Pancreas (tissue), 10 donors: Measurements from ENCODE around the gene PLPP4. TPM values are rescaled to one million over a fixed set of nuclear protein-coding genes. Genes with fewer than 3 reads are reported as not detected.

Source experiments
- ATAC-seq, 4 donors: fragments of 200-7000 bp; cut with Tn5 transposase; one replicate each; pipeline versions ENCODE4 v1.8.0 to v1.9.1; 2020; ENCODE audit warnings: mild to moderate bottlenecking in 4 of 4, moderate library complexity in 4 of 4
- DNase-seq, 6 donors: peaks; one replicate each; pipeline ENCODE4 v3.0.0-alpha.2; 2020
- FAIRE-seq: peaks from 2 replicates; lab custom pipeline; 2012; peaks lifted over from hg19 to GRCh38; lab: Jason Lieb, UNC
- H3K27ac ChIP-seq, 4 donors: fragments of 200-600 bp; sonication (generic); 1 replicate in 3 of 4; 2 replicates in 1 of 4; pipeline versions ENCODE4 v1.5.0 to v1.8.0; 2020
- H3K27me3 ChIP-seq, 4 donors: fragments of 200-600 bp; one replicate each; pipeline ENCODE4 v1.8.0; 2021
- H3K36me3 ChIP-seq, 3 donors: fragments of 200-600 bp; sonication (generic) in 1 of 3; one replicate each; pipeline versions ENCODE4 v1.5.0 to v1.8.0; 2020 to 2021
- H3K4me1 ChIP-seq, 3 donors: fragments of 200-600 bp; one replicate each; pipeline ENCODE4 v1.8.0; 2021
- H3K4me3 ChIP-seq, 4 donors: fragments of 200-600 bp; sonication (generic) in 2 of 4; one replicate each; pipeline versions ENCODE4 v1.5.0 to v1.8.0; 2020 to 2021
- H3K9me3 ChIP-seq, 4 donors: fragments of 200-600 bp; one replicate each; pipeline ENCODE4 v1.8.0; 2021
- WGBS, 2 donors: extraction: QIAGEN DNeasy Blood & Tissue Kit; methylation state at CpG; one replicate each; pipeline ENCODE4 v1.1.7; 2013; 5-methylcytosine and 5-hydroxymethylcytosine counted together
- intact Hi-C, 3 donors: fragments of 100-400 bp; cut with DNase I; formaldehyde crosslinking; loops; one replicate each; pipeline versions ENCODE4 v1.11.1 to v1.14.2; 2022
- polyA plus RNA-seq, 2 donors: library from polyadenylated mRNA; stranded (reverse); fragments of 200-250 nt; gene quantifications; one replicate each; pipeline ENCODE4 v1.2.3, GENCODE V29; 2013
- total RNA-seq, 6 donors: library from RNA; stranded (reverse); fragmentation: NEBNext Ultra II Directional in 4 of 6; extraction: Animal tissue kit (Norgen Biotek cat#: 25700) in 4 of 6; gene quantifications; one replicate each; pipeline versions ENCODE4 v1.2.1 to v1.2.4, GENCODE V29; 2021 to 2023
- TF ChIP-seq, protein P1 (sequence below), 4 donors: fragments of 200-600 bp; sonication (generic) in 3 of 4; IDR thresholded peaks; one replicate each; pipeline versions ENCODE4 v1.5.0 to v1.8.0; 2021; ENCODE audit warnings: antibody characterized with exemption in 4 of 4
- donor health status: healthy with polysubstance abuse.
- donor health status: DM: no; HTN: no; CAD: no; lungs with moderate emphysema.
- donor health status: DM: no; HTN: no; CAD: no.
- donor health status: control.
- donor health status: control.
- donor health status: Bipolar disorder and iron deficiency.
- donor health status: DM: yes; HTN: yes; CAD: no.
- donor health status: DM: no; HTN: no; CAD: no.
- donor health status: DM: no; HTN: no; CAD: no.
- donor health status: DM: yes; HTN: yes; CAD: no.

The PLPP4 gene
- total and polyA plus RNA-seq, 8 donors, result 0.07 to 1.7 (median 0.08) TPM; not detected in 5

DNA sequence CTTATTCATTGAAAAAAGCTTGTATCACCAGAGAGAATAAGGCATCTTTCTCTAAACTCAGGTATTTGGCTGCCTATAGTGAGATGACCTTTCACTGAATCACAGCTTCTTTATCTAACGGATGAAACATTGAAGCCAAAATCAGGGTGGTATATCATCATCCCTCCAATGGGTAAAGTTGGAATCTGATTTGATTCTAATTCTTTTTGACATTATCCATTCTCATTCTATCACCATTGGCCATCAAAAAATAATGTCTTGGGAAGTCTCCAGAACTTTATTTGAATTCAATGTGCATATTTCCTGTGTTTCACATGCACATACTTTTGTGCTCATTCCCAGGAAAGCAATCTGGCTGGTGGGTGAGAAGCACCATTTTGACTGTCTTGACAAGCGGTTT, 95.2 kb downstream of the PLPP4 start:
- WGBS, 2 donors, result 62 to 71% methylated on average over 2 of the region's 2 CpGs

DNA sequence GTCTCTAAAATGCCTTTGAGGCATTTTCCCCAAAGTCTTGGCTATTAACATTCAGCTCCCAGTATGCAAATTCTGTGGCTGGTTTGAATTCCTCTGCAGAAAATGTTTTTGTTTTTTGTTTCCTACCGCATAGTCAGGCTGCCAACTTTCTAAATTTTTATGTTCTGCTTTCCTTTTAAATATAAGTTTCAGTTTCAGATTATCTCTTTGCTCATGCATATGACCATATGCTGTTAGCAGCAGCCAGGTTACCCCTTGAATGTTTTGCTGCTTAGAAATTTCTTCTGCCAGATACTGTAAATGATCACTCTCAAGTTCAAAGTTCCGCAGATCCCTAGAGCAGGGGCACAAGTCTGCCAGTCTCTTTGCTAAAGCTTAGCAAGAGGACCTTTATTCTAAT, 96.9 kb downstream of the PLPP4 start:
- no peaks in the 10 kb centered on the region for H3K9me3 ChIP-seq
- intact Hi-C loops, result no loop called here
- no peak overlapping the region for H3K4me3 ChIP-seq
- FAIRE-seq (no peak), DNase-seq (no peak), ATAC-seq (no peak)
- TF ChIP-seq, protein P1, sequence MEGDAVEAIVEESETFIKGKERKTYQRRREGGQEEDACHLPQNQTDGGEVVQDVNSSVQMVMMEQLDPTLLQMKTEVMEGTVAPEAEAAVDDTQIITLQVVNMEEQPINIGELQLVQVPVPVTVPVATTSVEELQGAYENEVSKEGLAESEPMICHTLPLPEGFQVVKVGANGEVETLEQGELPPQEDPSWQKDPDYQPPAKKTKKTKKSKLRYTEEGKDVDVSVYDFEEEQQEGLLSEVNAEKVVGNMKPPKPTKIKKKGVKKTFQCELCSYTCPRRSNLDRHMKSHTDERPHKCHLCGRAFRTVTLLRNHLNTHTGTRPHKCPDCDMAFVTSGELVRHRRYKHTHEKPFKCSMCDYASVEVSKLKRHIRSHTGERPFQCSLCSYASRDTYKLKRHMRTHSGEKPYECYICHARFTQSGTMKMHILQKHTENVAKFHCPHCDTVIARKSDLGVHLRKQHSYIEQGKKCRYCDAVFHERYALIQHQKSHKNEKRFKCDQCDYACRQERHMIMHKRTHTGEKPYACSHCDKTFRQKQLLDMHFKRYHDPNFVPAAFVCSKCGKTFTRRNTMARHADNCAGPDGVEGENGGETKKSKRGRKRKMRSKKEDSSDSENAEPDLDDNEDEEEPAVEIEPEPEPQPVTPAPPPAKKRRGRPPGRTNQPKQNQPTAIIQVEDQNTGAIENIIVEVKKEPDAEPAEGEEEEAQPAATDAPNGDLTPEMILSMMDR (IDR thresholded peaks at IDR 0.05), result no peak
- H3K36me3 ChIP-seq, result no peaks in the 10 kb centered on the region
- H3K27me3 ChIP-seq, result peaks cover 0 to 4% (median 0%) of the 10 kb centered on the region in 4 donors
- no peaks in the 10 kb centered on the region for H3K4me1 ChIP-seq
- H3K27ac ChIP-seq, result no peak overlapping the region
- 61 to 92% methylated on average over 2 of the region's 2 CpGs for WGBS, 2 donors

More for the DNA sequence above, 95.2 kb downstream of the PLPP4 start:
- H3K4me3 ChIP-seq, result no peak overlapping the region
- no peaks in the 10 kb centered on the region for H3K9me3 ChIP-seq
- TF ChIP-seq, protein P1 (IDR thresholded peaks at IDR 0.05), result no peak
- FAIRE-seq, result no peak
- H3K27ac ChIP-seq, result no peak overlapping the region
- H3K4me1 ChIP-seq, result no peaks in the 10 kb centered on the region
- no peak for DNase-seq
- H3K36me3 ChIP-seq, result no peaks in the 10 kb centered on the region
- intact Hi-C loops, result no loop called here
- H3K27me3 ChIP-seq, result peaks cover 0 to 4% (median 0%) of the 10 kb centered on the region in 4 donors
- ATAC-seq, result no peak

DNA sequence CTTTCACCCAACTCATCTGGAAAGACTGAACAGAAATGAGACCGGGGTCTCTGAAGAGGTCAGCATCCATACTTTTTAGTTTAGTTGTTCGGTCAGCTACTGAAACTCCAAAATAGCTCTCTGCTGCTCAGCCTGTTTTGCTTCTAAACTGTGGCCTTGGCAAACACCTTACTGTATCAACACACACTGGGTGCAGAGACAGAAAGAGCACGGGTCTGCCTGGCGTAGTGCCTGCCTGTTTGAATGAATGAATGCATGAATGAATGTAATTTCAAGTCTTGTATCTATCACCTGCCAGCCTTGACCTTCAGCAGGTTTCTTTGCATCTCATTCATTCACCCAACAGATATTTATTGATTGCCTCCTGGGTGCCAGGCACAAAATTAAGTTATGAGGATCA, 98.4 kb downstream of the PLPP4 start:
- FAIRE-seq, result no peak
- no peak for ATAC-seq
- 44 to 47% methylated on average over 4 of the region's 4 CpGs for WGBS, 2 donors
- no peaks in the 10 kb centered on the region for H3K36me3 ChIP-seq
- no peak overlapping the region for H3K27ac ChIP-seq
- H3K27me3 ChIP-seq, result no peaks in the 10 kb centered on the region
- DNase-seq, result no peak
- no peak overlapping the region for H3K4me3 ChIP-seq
- intact Hi-C loops, result no loop called here
- no peaks in the 10 kb centered on the region for H3K9me3 ChIP-seq
- TF ChIP-seq, protein P1 (IDR thresholded peaks at IDR 0.05), result no peak
- no peaks in the 10 kb centered on the region for H3K4me1 ChIP-seq

DNA sequence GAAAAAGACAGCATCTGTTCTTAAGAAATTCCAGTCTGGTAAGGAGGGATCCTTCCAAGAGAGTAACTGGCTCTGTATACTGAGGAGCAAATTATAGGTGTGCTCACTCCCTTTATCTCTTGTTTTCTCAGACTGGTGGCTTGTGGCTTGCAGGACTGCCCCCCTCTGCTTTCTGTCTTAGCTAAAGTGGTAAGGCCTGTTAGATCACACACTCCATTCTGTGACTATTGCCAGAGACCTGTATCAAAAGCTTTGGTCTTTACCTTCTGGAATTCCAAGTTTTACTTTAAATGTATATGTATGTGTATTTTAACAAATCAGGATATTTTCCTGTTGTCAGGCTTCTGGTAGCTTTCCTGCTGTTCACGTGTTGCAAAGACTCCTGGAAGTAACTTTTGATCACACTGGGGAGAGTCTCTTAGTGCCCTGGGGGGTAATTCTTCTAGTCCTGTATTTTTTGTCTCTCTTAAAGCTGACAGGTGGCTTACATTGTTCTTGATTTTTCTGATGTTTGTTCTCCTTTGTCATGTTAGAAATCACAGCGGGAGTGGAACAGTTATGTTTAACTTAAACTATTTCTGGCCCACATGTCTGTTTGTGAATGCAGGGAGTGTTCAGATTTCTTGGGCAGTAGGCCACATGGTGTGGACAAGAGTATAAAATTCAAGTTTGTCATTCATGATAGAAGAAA, 99.0 kb downstream of the PLPP4 start:
- ATAC-seq, result no peak
- FAIRE-seq, result no peak
- WGBS, 2 donors, result 7 to 14% methylated on average over 2 of the region's 2 CpGs
- TF ChIP-seq, protein P1 (IDR thresholded peaks at IDR 0.05), result no peak
- Histone ChIP-seq H3K9me3 (no peaks in the 10 kb centered on the region), H3K27me3 (no peaks in the 10 kb centered on the region), H3K36me3 (no peaks in the 10 kb centered on the region), H3K4me3 (no peak overlapping the region), H3K4me1 (no peaks in the 10 kb centered on the region), H3K27ac (no peak overlapping the region)
- intact Hi-C loops, result no loop called here
- DNase-seq, result no peak

DNA sequence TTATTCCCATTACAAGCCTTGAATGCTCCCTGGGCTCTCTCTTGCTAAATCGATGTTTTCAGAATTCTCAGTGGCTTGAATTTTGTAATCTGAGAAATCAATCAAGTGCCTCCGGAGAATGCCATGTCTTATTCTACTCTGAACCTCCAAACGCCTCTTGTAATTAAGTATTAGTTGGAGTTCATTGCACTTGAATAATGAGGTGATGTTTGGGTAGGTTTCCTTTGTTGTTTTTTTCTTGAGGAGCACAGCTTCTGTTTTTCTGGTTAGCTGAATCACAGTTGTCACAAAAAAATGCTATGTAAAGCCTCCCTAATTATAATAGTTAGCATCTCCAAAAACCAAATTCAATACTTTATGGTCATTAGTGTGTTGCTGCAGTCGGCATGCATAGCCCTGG, 100.3 kb downstream of the PLPP4 start:
- intact Hi-C loops, result no loop called here
- no peaks in the 10 kb centered on the region for H3K36me3 ChIP-seq
- H3K27me3 ChIP-seq, result no peaks in the 10 kb centered on the region
- no peak overlapping the region for H3K4me3 ChIP-seq
- H3K27ac ChIP-seq, result no peak overlapping the region
- 42 to 52% methylated on average over 4 of the region's 4 CpGs for WGBS, 2 donors
- TF ChIP-seq, protein P1 (IDR thresholded peaks at IDR 0.05), result no peak
- no peak for ATAC-seq
- FAIRE-seq, result no peak
- no peaks in the 10 kb centered on the region for H3K4me1 ChIP-seq
- DNase-seq, result no peak
- H3K9me3 ChIP-seq, result no peaks in the 10 kb centered on the region
